OCI-LY1 (cell line): ENCODE data around the gene PLEKHH3.
"Not testable (repeated sequence)": the region's sequence is repeated elsewhere in the genome, so short reads cannot be mapped to it uniquely, and the experiment has no call there.

Experiments
- H2AFZ ChIP-seq: fragments of 200-600 bp; sonication (generic), shearing (Covaris generic); 2 replicates; pipeline ENCODE4 v1.6.0; 2014; ENCODE audit warnings: antibody characterized with exemption, mild to moderate bottlenecking, low read length
- H3F3A ChIP-seq: fragments of 200-600 bp; sonication (generic), shearing (Covaris generic); 2 replicates; pipeline ENCODE4 v1.6.0; 2014; ENCODE audit warnings: mild to moderate bottlenecking, antibody characterized with exemption, low read length, moderate library complexity; ENCODE audit not compliant: insufficient read depth
- H3K27ac ChIP-seq: fragments of 200-600 bp; sonication (generic); 2 replicates; pipeline ENCODE4 v1.5.1; 2014; ENCODE audit warnings: low read length, mixed run types, mild to moderate bottlenecking, low read depth; ENCODE audit not compliant: poor library complexity, severe bottlenecking
- H3K27me3 ChIP-seq: fragments of 200-600 bp; sonication (generic); 2 replicates; pipeline ENCODE4 v1.6.0; 2014; ENCODE audit warnings: antibody characterized with exemption, mild to moderate bottlenecking, low read length, moderate library complexity; ENCODE audit not compliant: insufficient read depth
- H3K36me3 ChIP-seq: fragments of 200-600 bp; sonication (generic); 2 replicates; pipeline ENCODE4 v1.6.1; 2014; ENCODE audit warnings: mild to moderate bottlenecking, antibody characterized with exemption, low read length, moderate library complexity, mixed read lengths; ENCODE audit not compliant: insufficient read depth
- H3K4me1 ChIP-seq: fragments of 200-600 bp; sonication (generic); 2 replicates; pipeline ENCODE4 v1.5.1; 2014; ENCODE audit warnings: mild to moderate bottlenecking, low read length, moderate library complexity; ENCODE audit not compliant: insufficient read depth, severe bottlenecking
- H3K4me2 ChIP-seq: fragments of 200-600 bp; sonication (generic), shearing (Covaris generic); 2 replicates; pipeline ENCODE4 v1.6.1; 2014; ENCODE audit warnings: low read length
- H3K4me3 ChIP-seq: fragments of 200-600 bp; sonication (generic); 2 replicates; pipeline ENCODE4 v1.5.1; 2014; ENCODE audit warnings: low read length, low read depth, mild to moderate bottlenecking, mixed read lengths; ENCODE audit not compliant: poor library complexity, severe bottlenecking
- H3K79me2 ChIP-seq: fragments of 200-600 bp; shearing (Covaris generic); 2 replicates; pipeline ENCODE4 v1.6.1; 2016; ENCODE audit warnings: mixed run types, low read length, mixed read lengths; ENCODE audit not compliant: insufficient read depth
- H3K9ac ChIP-seq: fragments of 200-600 bp; sonication (generic), shearing (Covaris generic); 2 replicates; pipeline ENCODE4 v1.6.1; 2014; ENCODE audit warnings: mild to moderate bottlenecking, low read length, mixed read lengths
- H3K9me2 ChIP-seq: fragments of 200-600 bp; sonication (generic), shearing (Covaris generic); 2 replicates; pipeline ENCODE4 v1.6.1; 2014; ENCODE audit warnings: low read depth, mild to moderate bottlenecking, low read length, mixed read lengths
- H3K9me3 ChIP-seq: fragments of 200-600 bp; shearing (Covaris generic); 2 replicates; pipeline ENCODE4 v1.6.1; 2014; ENCODE audit warnings: low read length, mixed read lengths
- H4K20me1 ChIP-seq: fragments of 200-600 bp; sonication (generic), shearing (Covaris generic); 2 replicates; pipeline ENCODE4 v1.6.0; 2016; ENCODE audit warnings: mild to moderate bottlenecking, low read length; ENCODE audit not compliant: insufficient read depth
- CTCF ChIP-seq: fragments of 200-600 bp; sonication (generic), shearing (Covaris generic); IDR thresholded peaks from 2 replicates; pipeline ENCODE4 v1.5.1; 2017; ENCODE audit warnings: mild to moderate bottlenecking, antibody characterized with exemption, low read length, moderate library complexity, mixed read lengths
- EZH2 ChIP-seq: fragments of 200-600 bp; sonication (generic), shearing (Covaris generic); IDR thresholded peaks from 2 replicates; pipeline ENCODE4 v1.8.0; 2017; ENCODE audit warnings: borderline replicate concordance, mixed run types, mild to moderate bottlenecking, antibody characterized with exemption, low read length, moderate library complexity, mixed read lengths

PLEKHH3 gene

GRCh38 chr17:42667088-42667951 is 9.5 kb downstream of the PLEKHH3 start:
- no peak overlapping the region for H2AFZ ChIP-seq
- TF ChIP-seq CTCF = no peak
- no peak for TF ChIP-seq EZH2
- no peak overlapping the region for H3K27ac ChIP-seq

GRCh38 chr17:42666126-42666525 is 10.7 kb downstream of the PLEKHH3 start:
- not testable (repeated sequence) for H3K9me3 ChIP-seq, H3K4me2 ChIP-seq, H3K79me2 ChIP-seq, H3K9ac ChIP-seq, H3F3A ChIP-seq, H3K9me2 ChIP-seq, H3K4me3 ChIP-seq, H4K20me1 ChIP-seq, H2AFZ ChIP-seq, H3K27me3 ChIP-seq, H3K27ac ChIP-seq
- peaks cover 11% of the 10 kb centered on the region for H3K4me1 ChIP-seq
- H3K36me3 ChIP-seq = peaks cover 17% of the 10 kb centered on the region; the same call in 1 of the 2 replicates

More at GRCh38 chr17:42667088-42667951, 9.5 kb downstream of the PLEKHH3 start:
- peaks cover 6% of the 10 kb centered on the region; the same call in 1 of the 2 replicates for H3K27me3 ChIP-seq
- H3K4me3 ChIP-seq = no peak overlapping the region
- H3K9me2 ChIP-seq = no peaks in the 10 kb centered on the region
- no peak overlapping the region for H3K4me2 ChIP-seq
- H3K9ac ChIP-seq = no peak overlapping the region
- no peaks in the 10 kb centered on the region for H4K20me1 ChIP-seq
- no peaks in the 10 kb centered on the region for H3F3A ChIP-seq
- H3K79me2 ChIP-seq = no peaks in the 10 kb centered on the region
- no peaks in the 10 kb centered on the region for H3K9me3 ChIP-seq
- peaks cover 17% of the 10 kb centered on the region; the same call in 1 of the 2 replicates for H3K36me3 ChIP-seq
- H3K4me1 ChIP-seq = peaks cover 11% of the 10 kb centered on the region

DNA sequence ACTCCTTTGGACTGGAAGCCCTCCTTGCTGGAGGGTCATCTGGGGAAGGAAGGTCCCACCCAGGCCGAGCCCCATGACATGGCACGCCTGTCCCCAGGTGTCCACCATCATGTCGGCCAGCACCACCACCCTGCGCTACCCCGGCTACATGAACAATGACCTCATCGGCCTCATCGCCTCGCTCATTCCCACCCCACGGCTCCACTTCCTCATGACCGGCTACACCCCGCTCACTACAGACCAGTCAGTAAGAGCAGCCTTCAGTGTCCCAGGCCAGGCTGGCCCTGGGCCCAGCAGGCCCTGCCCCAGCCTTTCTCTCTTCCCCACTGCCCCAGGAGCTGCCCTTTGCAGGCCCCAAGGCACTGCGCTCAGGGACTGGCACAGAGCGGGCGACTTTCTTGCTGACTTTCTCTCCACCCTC is 11.2 kb downstream of the PLEKHH3 start:
- Histone ChIP-seq H3K27me3 (no peaks in the 10 kb centered on the region; the same call in 1 of the 2 replicates), H3K4me3 (no peak overlapping the region), H3K9ac (no peak overlapping the region), H4K20me1 (no peaks in the 10 kb centered on the region), H3K4me1 (peaks cover 9% of the 10 kb centered on the region), H3K9me3 (no peaks in the 10 kb centered on the region), H3K79me2 (no peaks in the 10 kb centered on the region), H2AFZ (no peak overlapping the region), H3K27ac (no peak overlapping the region), H3K9me2 (no peaks in the 10 kb centered on the region), H3F3A (no peaks in the 10 kb centered on the region), H3K4me2 (no peak overlapping the region), H3K36me3 (peaks cover 17% of the 10 kb centered on the region; the same call in 1 of the 2 replicates)
- no peak for TF ChIP-seq CTCF
- TF ChIP-seq EZH2 = no peak
